ENCODE data around the gene GALNT14.

DNA sequence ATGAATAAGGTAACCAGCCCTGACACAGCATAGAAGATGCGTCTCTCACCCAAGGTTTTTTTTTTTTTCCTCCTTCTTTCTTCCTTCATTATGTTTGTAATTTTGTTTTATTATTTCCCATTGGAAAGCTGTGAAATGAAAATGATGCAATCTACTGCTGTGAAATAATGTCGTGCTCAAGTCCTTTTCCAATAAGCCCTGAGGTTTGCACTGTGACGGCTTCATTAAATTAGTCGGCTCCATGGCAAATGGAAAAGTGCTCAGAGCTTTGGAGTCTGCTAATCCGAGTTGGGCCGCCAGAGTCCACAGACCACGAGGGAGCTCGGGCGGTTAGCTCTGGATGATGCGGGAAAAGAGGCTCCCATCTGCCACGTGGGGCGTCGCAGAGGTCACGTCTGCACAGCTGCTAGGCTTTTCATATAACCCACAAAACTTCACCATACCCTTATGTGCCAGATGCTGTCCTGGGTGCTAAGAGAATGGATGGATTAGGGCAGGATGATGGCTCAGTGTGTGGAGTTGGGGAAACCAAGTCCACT is 238.7 kb downstream of the GALNT14 start:
- TF ChIP-seq, protein P1, sequence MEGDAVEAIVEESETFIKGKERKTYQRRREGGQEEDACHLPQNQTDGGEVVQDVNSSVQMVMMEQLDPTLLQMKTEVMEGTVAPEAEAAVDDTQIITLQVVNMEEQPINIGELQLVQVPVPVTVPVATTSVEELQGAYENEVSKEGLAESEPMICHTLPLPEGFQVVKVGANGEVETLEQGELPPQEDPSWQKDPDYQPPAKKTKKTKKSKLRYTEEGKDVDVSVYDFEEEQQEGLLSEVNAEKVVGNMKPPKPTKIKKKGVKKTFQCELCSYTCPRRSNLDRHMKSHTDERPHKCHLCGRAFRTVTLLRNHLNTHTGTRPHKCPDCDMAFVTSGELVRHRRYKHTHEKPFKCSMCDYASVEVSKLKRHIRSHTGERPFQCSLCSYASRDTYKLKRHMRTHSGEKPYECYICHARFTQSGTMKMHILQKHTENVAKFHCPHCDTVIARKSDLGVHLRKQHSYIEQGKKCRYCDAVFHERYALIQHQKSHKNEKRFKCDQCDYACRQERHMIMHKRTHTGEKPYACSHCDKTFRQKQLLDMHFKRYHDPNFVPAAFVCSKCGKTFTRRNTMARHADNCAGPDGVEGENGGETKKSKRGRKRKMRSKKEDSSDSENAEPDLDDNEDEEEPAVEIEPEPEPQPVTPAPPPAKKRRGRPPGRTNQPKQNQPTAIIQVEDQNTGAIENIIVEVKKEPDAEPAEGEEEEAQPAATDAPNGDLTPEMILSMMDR (conservative IDR thresholded peaks at IDR 0.05 in 1 of 2, IDR thresholded peaks at IDR 0.05 in 1 of 2; ENCODE audit: extremely low read depth in 1 of 2, insufficient read depth in 1 of 2, low read depth in 1 of 2, low read length in 2 of 2) = no peak
- TF ChIP-seq EZH2 (IDR thresholded peaks at IDR 0.05; ENCODE audit: borderline replicate concordance, low read length) = no peak
